ENCODE data around the gene POLG2. TPM values are rescaled to one million over a fixed set of nuclear protein-coding genes. Genes with fewer than 3 reads are reported as not detected.

The POLG2 gene
- total RNA-seq, 4 donors from 2014 or later: 5.9 to 17.1 (median 10.3) TPM

DNA sequence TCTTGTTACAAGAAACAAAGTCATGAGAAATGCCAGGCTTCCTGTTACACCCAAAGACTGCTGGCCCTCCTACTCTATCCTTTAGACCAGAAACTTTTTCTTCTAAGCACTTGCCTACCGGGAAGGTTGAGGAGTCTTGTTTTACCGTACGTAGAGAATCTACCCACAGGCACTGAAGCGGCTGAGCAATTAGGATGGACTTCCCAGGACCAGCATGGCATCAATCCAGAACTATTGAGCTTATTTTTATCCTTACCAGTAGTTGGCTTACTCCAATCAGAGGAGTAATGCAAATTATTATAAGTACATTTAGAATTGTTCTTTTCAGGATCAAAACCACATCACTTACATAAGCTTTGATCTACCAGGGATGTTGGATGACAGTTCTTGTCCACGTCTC, 35.6 kb upstream of the POLG2 start:
- TF ChIP-seq EP300 (IDR thresholded peaks at IDR 0.05): no peak
- H3K4me3 ChIP-seq: no peak overlapping the region
- no peaks in the 10 kb centered on the region for H3K9me3 ChIP-seq
- DNase-seq (ENCODE audit: low spot score in 2 of 2): no peak
- H3K27me3 ChIP-seq: no peaks in the 10 kb centered on the region
- WGBS, 2 donors: 89 to 93% methylated on average over 5 of the region's 5 CpGs
- peaks cover 2 to 100% (median 38%) of the 10 kb centered on the region in 3 donors for H3K36me3 ChIP-seq
- H3K4me1 ChIP-seq: no peaks in the 10 kb centered on the region
- H3K27ac ChIP-seq: peak overlapping the region in 1 of 4 donors; percentile 25

DNA sequence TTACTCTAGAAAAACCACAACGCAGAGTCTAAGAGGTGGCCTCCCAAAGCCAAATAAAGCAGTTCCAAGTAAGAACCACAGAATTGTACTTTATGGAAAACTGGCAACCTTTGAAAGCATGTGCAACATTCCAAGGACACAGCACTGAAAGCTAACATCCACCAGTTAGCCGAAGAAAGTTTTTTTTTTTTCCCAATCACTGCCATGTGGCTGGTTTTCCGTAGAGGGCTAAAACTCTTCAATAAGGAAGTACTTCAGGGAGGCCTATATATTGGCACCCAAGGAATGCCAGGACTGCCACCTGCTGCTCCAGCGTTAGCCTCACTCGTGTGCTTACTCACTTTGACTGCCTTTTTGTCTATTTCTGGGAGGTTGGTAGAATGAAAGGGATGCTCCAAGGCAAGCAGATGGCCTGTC, 35.1 kb upstream of the POLG2 start:
- peak overlapping the region in 1 of 4 donors; percentile 25 for H3K27ac ChIP-seq
- H3K36me3 ChIP-seq: peaks cover 2 to 100% (median 34%) of the 10 kb centered on the region in 3 donors

DNA sequence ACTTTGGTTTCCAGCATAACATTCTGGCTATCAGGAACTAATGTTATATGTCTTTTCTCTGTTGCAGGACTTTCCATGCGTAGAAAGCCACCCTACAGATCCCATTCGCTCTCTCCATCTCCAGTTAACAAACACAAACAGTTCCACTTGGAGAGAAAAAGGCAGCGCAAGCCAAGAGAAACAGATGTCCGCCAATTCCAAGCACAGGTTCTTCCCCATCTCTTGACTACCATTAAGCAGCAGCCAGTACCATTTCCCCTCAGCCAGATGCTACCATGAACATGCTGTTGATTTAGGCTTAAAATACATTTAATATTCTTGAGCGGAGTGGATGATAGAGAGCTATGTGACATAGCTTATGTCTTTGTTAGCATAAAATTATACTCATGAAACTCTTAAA, 32.4 kb upstream of the POLG2 start:
- H3K27me3 ChIP-seq: no peaks in the 10 kb centered on the region
- H3K4me1 ChIP-seq: no peaks in the 10 kb centered on the region
- no peak overlapping the region for H3K4me3 ChIP-seq
- WGBS, 2 donors: 87 to 91% methylated on average over 5 of the region's 5 CpGs
- no peaks in the 10 kb centered on the region for H3K9me3 ChIP-seq
- H3K36me3 ChIP-seq: peaks cover 5 to 100% (median 37%) of the 10 kb centered on the region in 3 donors
- TF ChIP-seq, protein P1, sequence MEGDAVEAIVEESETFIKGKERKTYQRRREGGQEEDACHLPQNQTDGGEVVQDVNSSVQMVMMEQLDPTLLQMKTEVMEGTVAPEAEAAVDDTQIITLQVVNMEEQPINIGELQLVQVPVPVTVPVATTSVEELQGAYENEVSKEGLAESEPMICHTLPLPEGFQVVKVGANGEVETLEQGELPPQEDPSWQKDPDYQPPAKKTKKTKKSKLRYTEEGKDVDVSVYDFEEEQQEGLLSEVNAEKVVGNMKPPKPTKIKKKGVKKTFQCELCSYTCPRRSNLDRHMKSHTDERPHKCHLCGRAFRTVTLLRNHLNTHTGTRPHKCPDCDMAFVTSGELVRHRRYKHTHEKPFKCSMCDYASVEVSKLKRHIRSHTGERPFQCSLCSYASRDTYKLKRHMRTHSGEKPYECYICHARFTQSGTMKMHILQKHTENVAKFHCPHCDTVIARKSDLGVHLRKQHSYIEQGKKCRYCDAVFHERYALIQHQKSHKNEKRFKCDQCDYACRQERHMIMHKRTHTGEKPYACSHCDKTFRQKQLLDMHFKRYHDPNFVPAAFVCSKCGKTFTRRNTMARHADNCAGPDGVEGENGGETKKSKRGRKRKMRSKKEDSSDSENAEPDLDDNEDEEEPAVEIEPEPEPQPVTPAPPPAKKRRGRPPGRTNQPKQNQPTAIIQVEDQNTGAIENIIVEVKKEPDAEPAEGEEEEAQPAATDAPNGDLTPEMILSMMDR (IDR thresholded peaks at IDR 0.05): no peak
- TF ChIP-seq POLR2A (IDR thresholded peaks at IDR 0.05): no peak
- no peak overlapping the region for H3K27ac ChIP-seq
- no peak for DNase-seq (ENCODE audit: low spot score in 2 of 2)

More for the DNA sequence above, 35.1 kb upstream of the POLG2 start:
- no peak overlapping the region for H3K4me3 ChIP-seq
- TF ChIP-seq POLR2A (IDR thresholded peaks at IDR 0.05) (no peak), EP300 (IDR thresholded peaks at IDR 0.05) (no peak)
- TF ChIP-seq, protein P1 (IDR thresholded peaks at IDR 0.05): no peak
- no peaks in the 10 kb centered on the region for H3K9me3 ChIP-seq
- DNase-seq (ENCODE audit: low spot score in 2 of 2): no peak
- WGBS, 2 donors: 70 to 80% methylated on average over 5 of the region's 5 CpGs
- H3K4me1 ChIP-seq: no peaks in the 10 kb centered on the region
- H3K27me3 ChIP-seq: no peaks in the 10 kb centered on the region

DNA sequence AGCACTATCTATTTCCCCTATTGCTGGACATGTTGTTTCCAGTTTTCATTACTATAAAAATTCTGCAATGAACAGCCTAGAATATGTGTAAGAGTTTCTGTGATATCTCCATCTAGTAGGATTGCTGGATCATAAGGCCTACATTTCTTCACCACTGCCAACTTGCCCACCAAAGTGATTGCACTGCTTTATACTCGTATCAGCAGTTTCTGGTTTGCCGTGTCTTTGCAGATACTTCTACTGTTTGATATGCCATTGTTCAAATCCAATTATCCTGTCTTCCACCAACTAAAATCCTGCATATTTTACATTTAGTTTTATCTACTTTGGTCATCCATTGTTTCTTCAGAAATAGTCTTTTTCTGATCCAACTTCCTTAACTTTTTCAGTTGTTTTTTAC, 31.1 kb upstream of the POLG2 start:
- no peak for TF ChIP-seq EP300 (IDR thresholded peaks at IDR 0.05)
- no peak for TF ChIP-seq POLR2A (IDR thresholded peaks at IDR 0.05)
- TF ChIP-seq, protein P1 (IDR thresholded peaks at IDR 0.05): no peak
- Histone ChIP-seq H3K27me3 (no peaks in the 10 kb centered on the region), H3K9me3 (no peaks in the 10 kb centered on the region), H3K4me3 (no peak overlapping the region), H3K27ac (no peak overlapping the region), H3K36me3 (peaks cover 5 to 100% (median 31%) of the 10 kb centered on the region in 3 donors), H3K4me1 (no peaks in the 10 kb centered on the region)
- 83 to 93% methylated on average over 2 of the region's 2 CpGs for WGBS, 2 donors
- no peak for DNase-seq (ENCODE audit: low spot score in 2 of 2)

DNA sequence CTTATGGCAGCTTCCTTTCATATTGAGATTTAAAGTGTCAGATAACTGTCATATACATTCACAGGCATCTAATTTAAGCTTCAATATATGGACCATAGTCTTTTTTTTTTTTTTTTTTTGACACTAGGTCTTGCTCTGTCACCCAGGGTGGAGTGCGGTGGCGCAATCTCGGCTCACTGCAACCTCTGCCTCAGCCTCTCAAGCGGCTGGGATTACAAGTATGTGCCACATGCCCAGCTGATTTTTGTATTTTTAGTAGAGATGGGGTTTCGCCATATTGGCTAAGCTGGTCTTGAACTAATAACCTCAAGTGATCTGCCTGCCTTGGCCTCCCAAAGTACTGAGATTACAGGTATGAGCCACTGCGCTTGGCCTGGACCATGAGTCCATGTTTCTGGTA, 23.5 kb upstream of the POLG2 start:
- TF ChIP-seq, protein P1 (IDR thresholded peaks at IDR 0.05): no peak
- TF ChIP-seq EP300 (IDR thresholded peaks at IDR 0.05): no peak
- TF ChIP-seq POLR2A (IDR thresholded peaks at IDR 0.05): no peak
- no peaks in the 10 kb centered on the region for H3K9me3 ChIP-seq
- DNase-seq (ENCODE audit: low spot score in 2 of 2): no peak
- H3K27ac ChIP-seq: no peak overlapping the region
- 95 to 100% methylated on average over 6 of the region's 6 CpGs for WGBS, 2 donors
- no peaks in the 10 kb centered on the region for H3K27me3 ChIP-seq
- H3K4me3 ChIP-seq: no peak overlapping the region
- H3K4me1 ChIP-seq: no peaks in the 10 kb centered on the region
- peaks cover under 1 to 99% (median 4%) of the 10 kb centered on the region in 3 donors for H3K36me3 ChIP-seq

DNA sequence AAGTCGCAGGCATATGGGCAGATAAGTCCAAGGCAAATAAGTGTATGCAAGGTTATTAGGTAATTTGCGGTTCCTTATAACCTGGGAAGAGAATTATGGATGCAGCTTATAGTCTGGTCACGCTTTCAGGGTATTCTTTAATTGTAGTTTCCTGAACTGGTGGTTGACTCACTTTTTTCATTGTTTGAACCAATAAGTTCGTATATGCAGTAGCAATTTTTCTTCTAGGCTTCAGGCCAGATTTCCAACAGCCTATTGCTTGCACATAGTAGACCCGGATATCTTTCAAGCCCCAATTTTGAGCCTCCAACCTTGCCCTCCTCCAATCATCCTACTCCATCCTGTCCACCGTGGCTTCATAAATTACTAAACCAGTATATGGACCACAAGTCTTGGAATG, 22.7 kb upstream of the POLG2 start:
- H3K4me1 ChIP-seq: no peaks in the 10 kb centered on the region
- WGBS, 2 donors: 92 to 95% methylated on average over 6 of the region's 6 CpGs
- TF ChIP-seq POLR2A (IDR thresholded peaks at IDR 0.05): no peak
- no peak for TF ChIP-seq EP300 (IDR thresholded peaks at IDR 0.05)
- TF ChIP-seq, protein P1 (IDR thresholded peaks at IDR 0.05): no peak
- no peaks in the 10 kb centered on the region for H3K9me3 ChIP-seq
- no peak overlapping the region for H3K27ac ChIP-seq
- no peaks in the 10 kb centered on the region for H3K27me3 ChIP-seq
- H3K36me3 ChIP-seq: peaks cover 0 to 99% (median 12%) of the 10 kb centered on the region in 3 donors
- DNase-seq (ENCODE audit: low spot score in 2 of 2): no peak
- no peak overlapping the region for H3K4me3 ChIP-seq

Measured in tibial nerve (tissue), 4 donors.